ENCODE results near the gene REM2.

GRCh38 chr14:22850944-22851764 lies 31.9 kb upstream of the REM2 start:
- TF ChIP-seq CTCF (IDR thresholded peaks at IDR 0.05; ENCODE audit: low read depth, low read length) (no peak), POLR2A (IDR thresholded peaks at IDR 0.05; ENCODE audit: extremely low read depth, insufficient read length) (no peak), MAX (IDR thresholded peaks at IDR 0.05; ENCODE audit: low read depth, low read length) (no peak), MYC (IDR thresholded peaks at IDR 0.05; ENCODE audit: low read depth, low read length) (no peak)

Measured in NB4 (cell line).